ENCODE measurements around the gene GRAMD1B.
"Not testable (repeated sequence)": the region's sequence is repeated elsewhere in the genome, so short reads cannot be mapped to it uniquely, and the experiment has no call there.

Gene GRAMD1B

GRCh38 chr11:123561431-123561800, 131.3 kb downstream of the GRAMD1B start:
- H3K36me3 Mint-ChIP-seq = no peaks in the 10 kb centered on the region
- no peak for DNase-seq (ENCODE audit: low spot score in 2 of 2)
- H3K4me1 Mint-ChIP-seq = peaks cover 12% of the 10 kb centered on the region
- H3K4me3 Mint-ChIP-seq = no peak overlapping the region
- H3K9me3 Mint-ChIP-seq = no peaks in the 10 kb centered on the region
- ATAC-seq = no peak
- H3K27ac Mint-ChIP-seq = no peak overlapping the region

- H3K27ac Mint-ChIP-seq = no peak overlapping the region
- no peak overlapping the region for H3K4me3 Mint-ChIP-seq
- peaks cover 12% of the 10 kb centered on the region for H3K4me1 Mint-ChIP-seq
- ATAC-seq = no peak
- H3K36me3 Mint-ChIP-seq = no peaks in the 10 kb centered on the region
- H3K9me3 Mint-ChIP-seq = no peaks in the 10 kb centered on the region
- no peak for DNase-seq (ENCODE audit: low spot score in 2 of 2)
Observed at GRCh38 chr11:123562158-123562557, 132.1 kb downstream of the GRAMD1B start.

GRCh38 chr11:123562829-123563228, 132.8 kb downstream of the GRAMD1B start:
- H3K27ac Mint-ChIP-seq = no peak overlapping the region
- no peak overlapping the region for H3K4me3 Mint-ChIP-seq
- no peak for DNase-seq (ENCODE audit: low spot score in 2 of 2)
- no peaks in the 10 kb centered on the region for H3K9me3 Mint-ChIP-seq
- H3K4me1 Mint-ChIP-seq = peaks cover 12% of the 10 kb centered on the region
- no peak for ATAC-seq
- no peaks in the 10 kb centered on the region for H3K36me3 Mint-ChIP-seq

GRCh38 chr11:123564221-123564620, 134.2 kb downstream of the GRAMD1B start:
- ATAC-seq = no peak
- H3K27ac Mint-ChIP-seq = no peak overlapping the region
- no peaks in the 10 kb centered on the region for H3K36me3 Mint-ChIP-seq
- no peak overlapping the region for H3K4me3 Mint-ChIP-seq
- DNase-seq (ENCODE audit: low spot score in 2 of 2) = no peak
- H3K9me3 Mint-ChIP-seq = no peaks in the 10 kb centered on the region
- peaks cover 12% of the 10 kb centered on the region for H3K4me1 Mint-ChIP-seq

- ATAC-seq (no peak), DNase-seq (ENCODE audit: low spot score in 2 of 2) (no peak)
- H3K4me3 Mint-ChIP-seq = no peak overlapping the region
Observed at GRCh38 chr11:123566852-123567251, 136.8 kb downstream of the GRAMD1B start.

GRCh38 chr11:123567466-123567865, 137.4 kb downstream of the GRAMD1B start:
- H3K4me3 Mint-ChIP-seq = no peak overlapping the region
- no peak for ATAC-seq
- no peak for DNase-seq (ENCODE audit: low spot score in 2 of 2)
- no peaks in the 10 kb centered on the region for H3K9me3 Mint-ChIP-seq
- H3K36me3 Mint-ChIP-seq = no peaks in the 10 kb centered on the region
- no peak overlapping the region for H3K27ac Mint-ChIP-seq
- no peaks in the 10 kb centered on the region for H3K4me1 Mint-ChIP-seq

More at GRCh38 chr11:123566852-123567251, 136.8 kb downstream of the GRAMD1B start:
- no peaks in the 10 kb centered on the region for H3K36me3 Mint-ChIP-seq
- no peaks in the 10 kb centered on the region for H3K9me3 Mint-ChIP-seq
- no peak overlapping the region for H3K27ac Mint-ChIP-seq
- H3K4me1 Mint-ChIP-seq = no peaks in the 10 kb centered on the region

GRCh38 chr11:123568367-123568870, 138.3 kb downstream of the GRAMD1B start:
- ATAC-seq (no peak), DNase-seq (ENCODE audit: low spot score in 2 of 2) (no peak)
- Mint-ChIP-seq H3K9me3 (no peaks in the 10 kb centered on the region), H3K4me1 (no peaks in the 10 kb centered on the region), H3K36me3 (no peaks in the 10 kb centered on the region), H3K4me3 (no peak overlapping the region), H3K27ac (no peak overlapping the region)

GRCh38 chr11:123569393-123569792, 139.3 kb downstream of the GRAMD1B start:
- no peaks in the 10 kb centered on the region for H3K36me3 Mint-ChIP-seq
- H3K4me1 Mint-ChIP-seq = no peaks in the 10 kb centered on the region
- H3K27ac Mint-ChIP-seq = no peak overlapping the region
- no peaks in the 10 kb centered on the region for H3K9me3 Mint-ChIP-seq
- ATAC-seq (no peak), DNase-seq (ENCODE audit: low spot score in 2 of 2) (no peak)
- H3K4me3 Mint-ChIP-seq = no peak overlapping the region

GRCh38 chr11:123570939-123571580, 141.0 kb downstream of the GRAMD1B start:
- no peaks in the 10 kb centered on the region for H3K36me3 Mint-ChIP-seq
- no peak overlapping the region for H3K27ac Mint-ChIP-seq
- no peak overlapping the region for H3K4me3 Mint-ChIP-seq
- H3K9me3 Mint-ChIP-seq = no peaks in the 10 kb centered on the region
- DNase-seq (ENCODE audit: low spot score in 2 of 2) (no peak), ATAC-seq (no peak)
- peaks cover 1% of the 10 kb centered on the region for H3K4me1 Mint-ChIP-seq

GRCh38 chr11:123572791-123573190, 142.7 kb downstream of the GRAMD1B start:
- not testable (repeated sequence) for H3K9me3 Mint-ChIP-seq; H3K4me1 Mint-ChIP-seq; H3K4me3 Mint-ChIP-seq; DNase-seq (ENCODE audit: low spot score in 2 of 2); H3K36me3 Mint-ChIP-seq; H3K27ac Mint-ChIP-seq; ATAC-seq

- ATAC-seq (no peak), DNase-seq (ENCODE audit: low spot score in 2 of 2) (no peak)
- peaks cover 7% of the 10 kb centered on the region for H3K4me1 Mint-ChIP-seq
- H3K4me3 Mint-ChIP-seq = no peak overlapping the region
- no peaks in the 10 kb centered on the region for H3K9me3 Mint-ChIP-seq
- no peaks in the 10 kb centered on the region for H3K36me3 Mint-ChIP-seq
- H3K27ac Mint-ChIP-seq = no peak overlapping the region
Observed at GRCh38 chr11:123573286-123573685, 143.2 kb downstream of the GRAMD1B start.

- ATAC-seq (no peak), DNase-seq (ENCODE audit: low spot score in 2 of 2) (no peak)
- no peak overlapping the region for H3K27ac Mint-ChIP-seq
- no peaks in the 10 kb centered on the region for H3K9me3 Mint-ChIP-seq
- H3K36me3 Mint-ChIP-seq = no peaks in the 10 kb centered on the region
- no peak overlapping the region for H3K4me3 Mint-ChIP-seq
- peaks cover 9% of the 10 kb centered on the region for H3K4me1 Mint-ChIP-seq
Observed at GRCh38 chr11:123575441-123575840, 145.4 kb downstream of the GRAMD1B start.

GRCh38 chr11:123576082-123576481, 146.0 kb downstream of the GRAMD1B start:
- DNase-seq (ENCODE audit: low spot score in 2 of 2) (no peak), ATAC-seq (no peak)
- peaks cover 16% of the 10 kb centered on the region for H3K4me1 Mint-ChIP-seq
- H3K9me3 Mint-ChIP-seq = no peaks in the 10 kb centered on the region
- H3K27ac Mint-ChIP-seq = no peak overlapping the region
- no peak overlapping the region for H3K4me3 Mint-ChIP-seq
- peaks cover 4% of the 10 kb centered on the region for H3K36me3 Mint-ChIP-seq

- Mint-ChIP-seq H3K9me3 (no peaks in the 10 kb centered on the region), H3K27ac (no peak overlapping the region), H3K4me1 (peaks cover 19% of the 10 kb centered on the region), H3K36me3 (peaks cover 6% of the 10 kb centered on the region), H3K4me3 (peak overlapping the region; percentile 20)
- DNase-seq (ENCODE audit: low spot score in 2 of 2) (no peak), ATAC-seq (no peak)
Observed at GRCh38 chr11:123576501-123576900, 146.4 kb downstream of the GRAMD1B start.

- no peaks in the 10 kb centered on the region for H3K9me3 Mint-ChIP-seq
- no peak overlapping the region for H3K27ac Mint-ChIP-seq
- peak; percentile 63 to 85 for DNase-seq (ENCODE audit: low spot score in 2 of 2)
- ATAC-seq = peak; percentile 57
- peaks cover 19% of the 10 kb centered on the region for H3K4me1 Mint-ChIP-seq
- peaks cover 6% of the 10 kb centered on the region for H3K36me3 Mint-ChIP-seq
- peak overlapping the region; percentile 20 for H3K4me3 Mint-ChIP-seq
Observed at GRCh38 chr11:123577081-123577598, 147.1 kb downstream of the GRAMD1B start.

- Mint-ChIP-seq H3K4me1 (peaks cover 19% of the 10 kb centered on the region), H3K4me3 (no peak overlapping the region), H3K27ac (no peak overlapping the region), H3K9me3 (no peaks in the 10 kb centered on the region), H3K36me3 (peaks cover 6% of the 10 kb centered on the region)
- DNase-seq (ENCODE audit: low spot score in 2 of 2) (no peak), ATAC-seq (no peak)
Observed at GRCh38 chr11:123578778-123579481, 148.9 kb downstream of the GRAMD1B start.

All from stimulated activated effector memory CD8-positive, alpha-beta T cell treated with anti-CD3 and anti-CD28 coated beads, Interleukin-12 subunit alpha, Interleukin-12 subunit beta, amount 100 ng/mL, for 72 hours (primary cell).